ENCODE measurements around the gene C14orf132. TPM values are rescaled to one million over a fixed set of nuclear protein-coding genes. Genes with fewer than 3 reads are reported as not detected.

C14orf132 gene
- total and polyA plus RNA-seq, 9 donors, result 3.9 to 20.3 (median 7.7) TPM

- Histone ChIP-seq H3K36me3 (no peaks in the 10 kb centered on the region), H3K4me1 (ENCODE audit: insufficient read depth) (no peaks in the 10 kb centered on the region), H3K27ac (no peak overlapping the region), H3K27me3 (no peaks in the 10 kb centered on the region), H3K9me3 (no peaks in the 10 kb centered on the region), H3K4me3 (no peak overlapping the region)
- no peak for TF ChIP-seq POLR2A (IDR thresholded peaks at IDR 0.05)
- TF ChIP-seq EP300 (IDR thresholded peaks at IDR 0.05), result no peak
- TF ChIP-seq CTCF (IDR thresholded peaks at IDR 0.05), result no peak
- 87 to 92% (median 89%) methylated on average over 3 of the region's 3 CpGs for WGBS, 3 donors
- intact Hi-C loops (cut with DNase I), result no loop called here
- DNase-seq, result no peak
Observed at GRCh38 chr14:96118391-96118790, 79.2 kb downstream of the C14orf132 start.

DNA sequence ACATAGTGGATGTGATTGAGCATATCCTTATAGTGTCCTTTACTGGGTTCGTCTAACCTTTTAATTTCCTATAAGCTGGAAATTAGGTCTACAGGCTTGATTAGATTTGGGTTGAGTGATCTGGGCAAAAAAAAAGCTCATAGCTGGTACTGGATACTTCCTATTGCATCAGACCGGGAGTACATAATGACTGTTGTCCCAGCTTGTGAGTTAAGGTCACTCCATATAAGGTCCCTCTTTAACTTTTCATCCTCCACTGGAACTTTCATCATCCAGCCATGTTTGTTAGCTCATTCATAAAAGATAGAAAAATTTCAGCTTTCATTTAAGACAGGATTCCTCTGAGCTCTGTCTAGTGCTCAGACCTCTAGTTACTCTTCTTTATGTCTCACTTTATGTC is 80.8 kb downstream of the C14orf132 start:
- Histone ChIP-seq H3K27ac (no peak overlapping the region), H3K27me3 (no peaks in the 10 kb centered on the region), H3K4me3 (no peak overlapping the region), H3K4me1 (ENCODE audit: insufficient read depth) (no peaks in the 10 kb centered on the region), H3K36me3 (no peaks in the 10 kb centered on the region), H3K9me3 (no peaks in the 10 kb centered on the region)
- TF ChIP-seq CTCF (IDR thresholded peaks at IDR 0.05) (no peak), POLR2A (IDR thresholded peaks at IDR 0.05) (no peak), EP300 (IDR thresholded peaks at IDR 0.05) (no peak)
- intact Hi-C loops (cut with DNase I), result no loop called here
- 63 to 74% (median 68%) methylated on average over 2 of the region's 2 CpGs for WGBS, 3 donors
- no peak for DNase-seq

DNA sequence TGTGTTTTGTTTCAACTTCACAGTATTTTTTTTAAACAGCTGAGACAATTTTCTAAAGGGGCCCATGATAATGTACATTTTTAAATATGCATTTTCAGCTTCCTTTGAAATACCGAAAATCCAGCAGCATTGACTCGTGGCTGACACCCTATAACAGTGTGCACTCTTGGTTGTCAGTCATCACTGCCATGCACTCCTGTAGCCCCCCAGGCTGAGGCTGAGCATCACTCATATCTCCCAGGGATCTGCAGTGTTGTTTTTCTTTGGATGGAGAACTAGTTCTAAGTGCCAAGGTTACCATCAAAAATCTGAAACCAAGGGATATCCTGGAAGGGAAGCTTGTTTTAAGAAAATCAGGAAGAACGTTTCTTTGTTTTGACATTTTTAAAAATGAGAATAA is 81.2 kb downstream of the C14orf132 start:
- 35 to 45% (median 38%) methylated on average over 3 of the region's 3 CpGs for WGBS, 3 donors

GRCh38 chr14:96120941-96121340 is 81.8 kb downstream of the C14orf132 start:
- Histone ChIP-seq H3K36me3 (no peaks in the 10 kb centered on the region), H3K9me3 (no peaks in the 10 kb centered on the region), H3K4me1 (ENCODE audit: insufficient read depth) (no peaks in the 10 kb centered on the region), H3K27me3 (no peaks in the 10 kb centered on the region), H3K4me3 (no peak overlapping the region), H3K27ac (no peak overlapping the region)
- no peak for DNase-seq
- intact Hi-C loops (cut with DNase I), result no loop called here
- TF ChIP-seq POLR2A (IDR thresholded peaks at IDR 0.05) (no peak), CTCF (IDR thresholded peaks at IDR 0.05) (no peak), EP300 (IDR thresholded peaks at IDR 0.05) (no peak)
- WGBS, 3 donors, result 4 to 28% (median 5%) methylated on average over 4 of the region's 4 CpGs

More for the DNA sequence above, 81.2 kb downstream of the C14orf132 start:
- intact Hi-C loops (cut with DNase I), result no loop called here
- Histone ChIP-seq H3K27me3 (no peaks in the 10 kb centered on the region), H3K27ac (no peak overlapping the region), H3K36me3 (no peaks in the 10 kb centered on the region), H3K4me1 (ENCODE audit: insufficient read depth) (no peaks in the 10 kb centered on the region), H3K4me3 (no peak overlapping the region), H3K9me3 (no peaks in the 10 kb centered on the region)
- DNase-seq, result no peak
- TF ChIP-seq EP300 (IDR thresholded peaks at IDR 0.05), result no peak
- no peak for TF ChIP-seq CTCF (IDR thresholded peaks at IDR 0.05)
- no peak for TF ChIP-seq POLR2A (IDR thresholded peaks at IDR 0.05)
